Tibial artery (tissue), 4 donors: Measurements from ENCODE around the gene C19orf47.

Source experiments
- DNase-seq, 2 donors: peaks; one replicate each; pipeline ENCODE4 v3.0.0-alpha.2; 2019
- H3K27ac ChIP-seq, 2 donors: fragments of 200-600 bp; sonication (generic) in 1 of 2; 1 replicate in 1 of 2; 2 replicates in 1 of 2; pipeline ENCODE4 v1.5.1; 2018 to 2019; ENCODE audit warnings: mild to moderate bottlenecking in 1 of 2
- H3K27me3 ChIP-seq, 2 donors: fragments of 200-600 bp; sonication (generic) in 1 of 2; one replicate each; pipeline versions ENCODE4 v1.5.1 to v1.6.0; 2016 to 2019
- H3K36me3 ChIP-seq, 3 donors: fragments of 200-600 bp; sonication (generic) in 2 of 3; one replicate each; pipeline ENCODE4 v1.5.1; 2016 to 2019; ENCODE audit warnings: mild to moderate bottlenecking in 2 of 3
- H3K4me1 ChIP-seq, 4 donors: fragments of 200-600 bp; sonication (generic) in 2 of 4; 1 replicate in 3 of 4; 2 replicates in 1 of 4; pipeline ENCODE4 v1.5.1; 2016 to 2019
- H3K4me3 ChIP-seq, 2 donors: fragments of 200-600 bp; sonication (generic) in 1 of 2; 1 replicate in 1 of 2; 2 replicates in 1 of 2; pipeline ENCODE4 v1.5.1; 2018 to 2019; ENCODE audit warnings: mild to moderate bottlenecking in 2 of 2
- H3K9me3 ChIP-seq, 3 donors: fragments of 200-600 bp; sonication (generic) in 1 of 3; one replicate each; pipeline ENCODE4 v1.5.1; 2016 to 2019
- intact Hi-C: fragments of 100-400 bp; cut with DNase I; formaldehyde crosslinking; loops from one replicate; pipeline ENCODE4 v1.15.0; 2023; ENCODE audit warnings: low total_unique reads
- TF ChIP-seq, protein P1 (sequence below), 2 experiments: fragments of 200-600 bp in 1 of 2; fragments of 450-650 bp in 1 of 2; IDR thresholded peaks; one replicate each; pipeline ENCODE4 v1.5.1; 2017 to 2019; ENCODE audit warnings: antibody characterized with exemption in 2 of 2, mild to moderate bottlenecking in 1 of 2, moderate library complexity in 1 of 2

Gene C19orf47

DNA sequence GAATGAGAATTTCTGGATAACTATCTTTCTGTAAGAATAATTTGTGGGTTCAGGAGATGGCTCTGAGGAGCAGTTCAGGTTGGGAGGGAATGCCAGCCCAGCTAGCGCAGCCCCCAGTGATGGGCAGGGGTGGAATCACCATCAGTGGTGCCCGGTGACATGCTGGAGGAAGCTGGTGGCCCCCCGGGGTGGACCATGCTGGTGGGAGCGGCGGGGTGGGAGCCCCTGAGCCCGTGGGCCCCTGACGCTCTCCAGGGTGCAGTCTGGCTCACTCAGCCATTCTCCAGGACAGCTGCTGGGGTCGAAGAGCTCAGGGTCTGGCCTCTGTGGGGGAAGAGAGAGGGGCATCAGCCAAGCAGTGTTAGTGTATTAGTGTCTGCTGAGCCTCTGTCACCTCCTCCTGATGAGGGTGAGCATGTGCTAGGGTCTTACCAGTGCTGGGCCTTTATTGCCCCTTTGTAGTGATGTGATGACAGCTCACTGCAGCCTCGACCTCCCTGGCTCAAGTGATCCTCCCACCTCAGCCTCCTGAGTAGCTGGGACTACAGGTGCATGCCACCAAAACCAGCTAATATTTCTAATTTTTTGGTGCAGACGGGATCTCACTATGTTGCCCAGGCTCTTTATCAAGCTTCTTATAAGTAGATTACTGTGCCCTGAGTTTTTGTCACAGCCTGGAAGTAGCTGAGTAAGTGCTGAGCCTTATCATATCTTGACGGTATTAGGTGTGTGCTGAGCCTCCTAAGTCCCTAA, 31.4 kb upstream of the C19orf47 start:
- Histone ChIP-seq H3K9me3 (no peaks in the 10 kb centered on the region), H3K4me3 (no peak overlapping the region), H3K27me3 (no peaks in the 10 kb centered on the region), H3K36me3 (peaks cover 11 to 65% (median 54%) of the 10 kb centered on the region in 3 donors), H3K27ac (no peak overlapping the region), H3K4me1 (no peaks in the 10 kb centered on the region)
- intact Hi-C loops, result no loop called here
- TF ChIP-seq, protein P1, sequence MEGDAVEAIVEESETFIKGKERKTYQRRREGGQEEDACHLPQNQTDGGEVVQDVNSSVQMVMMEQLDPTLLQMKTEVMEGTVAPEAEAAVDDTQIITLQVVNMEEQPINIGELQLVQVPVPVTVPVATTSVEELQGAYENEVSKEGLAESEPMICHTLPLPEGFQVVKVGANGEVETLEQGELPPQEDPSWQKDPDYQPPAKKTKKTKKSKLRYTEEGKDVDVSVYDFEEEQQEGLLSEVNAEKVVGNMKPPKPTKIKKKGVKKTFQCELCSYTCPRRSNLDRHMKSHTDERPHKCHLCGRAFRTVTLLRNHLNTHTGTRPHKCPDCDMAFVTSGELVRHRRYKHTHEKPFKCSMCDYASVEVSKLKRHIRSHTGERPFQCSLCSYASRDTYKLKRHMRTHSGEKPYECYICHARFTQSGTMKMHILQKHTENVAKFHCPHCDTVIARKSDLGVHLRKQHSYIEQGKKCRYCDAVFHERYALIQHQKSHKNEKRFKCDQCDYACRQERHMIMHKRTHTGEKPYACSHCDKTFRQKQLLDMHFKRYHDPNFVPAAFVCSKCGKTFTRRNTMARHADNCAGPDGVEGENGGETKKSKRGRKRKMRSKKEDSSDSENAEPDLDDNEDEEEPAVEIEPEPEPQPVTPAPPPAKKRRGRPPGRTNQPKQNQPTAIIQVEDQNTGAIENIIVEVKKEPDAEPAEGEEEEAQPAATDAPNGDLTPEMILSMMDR (IDR thresholded peaks at IDR 0.05), result no peak
- no peak for DNase-seq

DNA sequence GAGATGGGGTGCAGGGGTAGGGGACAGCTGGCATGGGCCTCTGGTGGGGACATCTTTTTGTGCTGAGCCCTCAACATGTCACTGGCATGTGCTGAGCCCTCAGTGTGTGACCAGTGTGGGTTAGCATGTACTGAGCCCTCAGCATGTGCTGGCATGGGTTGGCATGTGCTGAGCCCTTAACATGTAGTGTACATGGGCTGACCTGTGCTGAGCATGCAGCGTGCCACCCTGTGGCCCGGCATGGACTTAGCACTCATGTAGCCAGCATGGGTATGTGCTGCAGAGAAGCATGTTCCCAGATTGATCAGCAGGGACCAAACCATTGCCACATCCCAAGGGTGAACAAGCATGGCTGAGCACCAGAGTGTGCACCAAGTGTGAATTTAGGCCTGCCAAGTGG, 30.3 kb upstream of the C19orf47 start:
- no peaks in the 10 kb centered on the region for H3K4me1 ChIP-seq
- DNase-seq, result no peak
- TF ChIP-seq, protein P1 (IDR thresholded peaks at IDR 0.05), result no peak
- no peaks in the 10 kb centered on the region for H3K9me3 ChIP-seq
- H3K27ac ChIP-seq, result no peak overlapping the region
- H3K36me3 ChIP-seq, result peaks cover 11 to 77% (median 65%) of the 10 kb centered on the region in 3 donors
- no peak overlapping the region for H3K4me3 ChIP-seq
- no peaks in the 10 kb centered on the region for H3K27me3 ChIP-seq
- intact Hi-C loops, result no loop called here

DNA sequence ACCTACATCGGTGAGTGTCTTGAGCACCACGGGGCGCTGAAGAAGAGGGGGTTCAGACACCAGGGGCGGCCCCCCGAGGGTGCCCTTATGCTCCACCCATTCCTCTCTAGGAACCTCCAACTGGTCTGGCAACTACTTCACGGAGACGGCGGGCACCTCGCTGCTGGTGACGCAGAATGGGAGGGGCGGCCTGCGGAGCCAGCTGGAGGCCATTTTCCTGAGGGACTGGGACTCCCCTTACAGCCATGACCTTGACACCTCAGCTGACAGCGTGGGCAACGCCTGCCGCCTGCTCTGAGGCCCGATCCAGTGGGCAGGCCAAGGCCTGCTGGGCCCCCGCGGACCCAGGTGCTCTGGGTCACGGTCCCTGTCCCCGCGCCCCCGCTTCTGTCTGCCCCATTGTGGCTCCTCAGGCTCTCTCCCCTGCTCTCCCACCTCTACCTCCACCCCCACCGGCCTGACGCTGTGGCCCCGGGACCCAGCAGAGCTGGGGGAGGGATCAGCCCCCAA, 29.7 kb upstream of the C19orf47 start:
- intact Hi-C loops, result no loop called here
- H3K27me3 ChIP-seq, result no peaks in the 10 kb centered on the region
- H3K27ac ChIP-seq, result no peak overlapping the region
- no peaks in the 10 kb centered on the region for H3K4me1 ChIP-seq
- H3K4me3 ChIP-seq, result no peak overlapping the region
- no peak for DNase-seq
- peaks cover 13 to 82% (median 71%) of the 10 kb centered on the region in 3 donors for H3K36me3 ChIP-seq
- H3K9me3 ChIP-seq, result no peaks in the 10 kb centered on the region
- TF ChIP-seq, protein P1 (IDR thresholded peaks at IDR 0.05), result no peak

DNA sequence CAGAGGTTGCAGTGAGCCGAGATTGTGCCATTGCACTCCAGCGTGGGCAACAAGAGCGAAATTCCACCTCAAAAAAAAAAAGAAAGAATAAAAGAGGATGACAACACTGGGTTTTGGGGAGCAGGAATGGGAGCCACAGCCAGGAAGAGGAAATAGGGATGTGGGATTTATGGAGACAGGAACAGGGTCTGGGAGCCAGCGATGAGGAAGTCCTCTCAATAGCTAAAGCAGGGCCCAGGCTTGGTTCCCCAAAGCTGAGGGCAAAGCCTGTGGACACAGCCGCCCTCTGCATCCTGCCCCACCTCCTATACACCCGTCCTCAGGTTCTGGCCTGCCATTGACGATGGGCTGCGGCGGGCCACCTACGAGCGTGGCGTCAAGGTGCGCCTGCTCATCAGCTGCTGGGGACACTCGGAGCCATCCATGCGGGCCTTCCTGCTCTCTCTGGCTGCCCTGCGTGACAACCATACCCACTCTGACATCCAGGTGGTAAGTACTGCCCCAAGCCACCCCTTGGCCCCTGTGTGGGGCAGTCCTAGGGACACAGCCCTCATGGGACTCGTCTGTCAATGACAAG, 28.2 kb upstream of the C19orf47 start:
- Histone ChIP-seq H3K27ac (no peak overlapping the region), H3K36me3 (peaks cover 25 to 98% (median 86%) of the 10 kb centered on the region in 3 donors), H3K9me3 (no peaks in the 10 kb centered on the region), H3K4me3 (no peak overlapping the region), H3K4me1 (no peaks in the 10 kb centered on the region), H3K27me3 (no peaks in the 10 kb centered on the region)
- TF ChIP-seq, protein P1 (IDR thresholded peaks at IDR 0.05), result no peak
- DNase-seq, result no peak
- intact Hi-C loops, result no loop called here

DNA sequence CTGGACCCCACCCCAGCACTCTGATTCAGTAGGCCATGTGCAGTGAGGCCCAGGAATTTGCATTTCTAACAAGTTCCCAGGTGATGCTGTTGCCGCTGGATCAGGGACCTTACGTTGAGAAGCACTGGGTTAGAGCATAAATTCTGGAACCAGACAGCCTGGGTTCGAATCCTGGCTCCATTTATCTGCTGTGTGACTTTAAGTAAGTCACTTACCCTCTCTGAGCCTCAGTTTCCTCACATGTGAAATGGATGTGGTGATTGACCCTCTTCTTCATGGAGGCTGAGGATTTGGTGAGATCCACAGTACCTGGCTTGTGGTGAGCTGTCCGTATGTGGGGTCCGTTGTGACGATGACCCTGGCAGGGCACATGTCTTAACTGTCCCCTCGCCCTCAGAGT, 25.9 kb upstream of the C19orf47 start:
- no peak for DNase-seq

More for the DNA sequence above, 25.9 kb upstream of the C19orf47 start:
- Histone ChIP-seq H3K27ac (no peak overlapping the region), H3K27me3 (no peaks in the 10 kb centered on the region), H3K36me3 (peaks cover 41 to 98% (median 91%) of the 10 kb centered on the region in 3 donors), H3K4me3 (no peak overlapping the region), H3K9me3 (no peaks in the 10 kb centered on the region), H3K4me1 (no peaks in the 10 kb centered on the region)
- intact Hi-C loops, result no loop called here
- TF ChIP-seq, protein P1 (IDR thresholded peaks at IDR 0.05), result no peak
